ENCODE measurements around the gene TRIM32. TPM values are rescaled to one million over a fixed set of nuclear protein-coding genes. Genes with fewer than 3 reads are reported as not detected.

TRIM32 gene
- total RNA-seq, 4 donors from 2014 or later, result 4.1 to 40.2 (median 12.7) TPM

- no peaks in the 10 kb centered on the region for H3K9me3 ChIP-seq
- no peaks in the 10 kb centered on the region for H3K36me3 ChIP-seq
- intact Hi-C loops (cut with DNase I; ENCODE audit: low total_unique reads), result loop anchor here (10.0 kb wide), 1 partner anchor 128 kb away; no protein-coding TSS in a partner anchor
- in situ Hi-C loops (cut with MboI; ENCODE audit: low pct_ligation_motif_present in 1 of 4, low pct_unique_long_range_greater_than_20kb in 1 of 4, low sequenced_read_pairs in 3 of 4), result no loop called here
- H3K4me3 ChIP-seq, result no peak overlapping the region
- no peak overlapping the region for H3K27ac ChIP-seq
- TF ChIP-seq, protein P1, sequence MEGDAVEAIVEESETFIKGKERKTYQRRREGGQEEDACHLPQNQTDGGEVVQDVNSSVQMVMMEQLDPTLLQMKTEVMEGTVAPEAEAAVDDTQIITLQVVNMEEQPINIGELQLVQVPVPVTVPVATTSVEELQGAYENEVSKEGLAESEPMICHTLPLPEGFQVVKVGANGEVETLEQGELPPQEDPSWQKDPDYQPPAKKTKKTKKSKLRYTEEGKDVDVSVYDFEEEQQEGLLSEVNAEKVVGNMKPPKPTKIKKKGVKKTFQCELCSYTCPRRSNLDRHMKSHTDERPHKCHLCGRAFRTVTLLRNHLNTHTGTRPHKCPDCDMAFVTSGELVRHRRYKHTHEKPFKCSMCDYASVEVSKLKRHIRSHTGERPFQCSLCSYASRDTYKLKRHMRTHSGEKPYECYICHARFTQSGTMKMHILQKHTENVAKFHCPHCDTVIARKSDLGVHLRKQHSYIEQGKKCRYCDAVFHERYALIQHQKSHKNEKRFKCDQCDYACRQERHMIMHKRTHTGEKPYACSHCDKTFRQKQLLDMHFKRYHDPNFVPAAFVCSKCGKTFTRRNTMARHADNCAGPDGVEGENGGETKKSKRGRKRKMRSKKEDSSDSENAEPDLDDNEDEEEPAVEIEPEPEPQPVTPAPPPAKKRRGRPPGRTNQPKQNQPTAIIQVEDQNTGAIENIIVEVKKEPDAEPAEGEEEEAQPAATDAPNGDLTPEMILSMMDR (IDR thresholded peaks at IDR 0.05), result no peak
- DNase-seq, result no peak
- WGBS, 2 donors (ENCODE audit: low coverage in 1 of 2), result 61 to 86% methylated on average over 4 to 8 of the region's 8 CpGs
- peaks cover 0 to 3% (median 0%) of the 10 kb centered on the region in 4 donors for H3K4me1 ChIP-seq
- no peaks in the 10 kb centered on the region for H3K27me3 ChIP-seq
These were observed 49.5 kb downstream of the TRIM32 start for GRCh38 chr9:116736399-116737151.

DNA sequence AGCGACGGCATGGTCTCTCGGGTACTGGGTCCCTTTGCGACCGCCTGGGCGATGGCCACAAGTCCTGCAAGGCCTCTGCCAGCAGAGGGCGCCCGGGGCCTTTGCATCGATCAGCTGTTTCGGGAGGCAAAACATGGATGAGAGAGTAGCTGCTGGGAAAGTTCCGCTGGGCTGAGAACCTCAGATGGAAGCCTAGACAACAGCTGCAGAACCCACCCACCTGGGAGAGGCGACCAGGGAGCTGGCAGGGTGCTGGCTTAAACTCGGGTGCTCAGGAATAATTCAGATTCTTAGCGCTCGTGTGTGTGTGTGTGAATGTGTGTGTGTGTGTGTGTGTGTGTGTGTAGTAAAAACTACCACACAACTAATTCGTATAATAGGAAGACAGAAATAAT lies 50.0 kb downstream of the TRIM32 start:
- DNase-seq, result peak; percentile 70
- Histone ChIP-seq H3K27ac (no peak overlapping the region), H3K27me3 (no peaks in the 10 kb centered on the region), H3K9me3 (no peaks in the 10 kb centered on the region), H3K4me3 (no peak overlapping the region), H3K4me1 (peaks cover 0 to 3% (median 0%) of the 10 kb centered on the region in 4 donors), H3K36me3 (no peaks in the 10 kb centered on the region)
- intact Hi-C loops (cut with DNase I; ENCODE audit: low total_unique reads) (loop anchor here (10.0 kb wide), 1 partner anchor 128 kb away; no protein-coding TSS in a partner anchor), in situ Hi-C loops (cut with MboI; ENCODE audit: low pct_ligation_motif_present in 1 of 4, low pct_unique_long_range_greater_than_20kb in 1 of 4, low sequenced_read_pairs in 3 of 4) (no loop called here)
- TF ChIP-seq POLR2AphosphoS5 (IDR thresholded peaks at IDR 0.05), result no peak
- no peak for TF ChIP-seq POLR2A (IDR thresholded peaks at IDR 0.05)
- TF ChIP-seq EP300 (IDR thresholded peaks at IDR 0.05; ENCODE audit: low read depth), result no peak
- TF ChIP-seq, protein P1 (IDR thresholded peaks at IDR 0.05), result peak; percentile 65 to 85 (median 80)
- WGBS, 2 donors (ENCODE audit: low coverage in 1 of 2), result 0 to 14% methylated on average over 1 to 16 of the region's 16 CpGs

DNA sequence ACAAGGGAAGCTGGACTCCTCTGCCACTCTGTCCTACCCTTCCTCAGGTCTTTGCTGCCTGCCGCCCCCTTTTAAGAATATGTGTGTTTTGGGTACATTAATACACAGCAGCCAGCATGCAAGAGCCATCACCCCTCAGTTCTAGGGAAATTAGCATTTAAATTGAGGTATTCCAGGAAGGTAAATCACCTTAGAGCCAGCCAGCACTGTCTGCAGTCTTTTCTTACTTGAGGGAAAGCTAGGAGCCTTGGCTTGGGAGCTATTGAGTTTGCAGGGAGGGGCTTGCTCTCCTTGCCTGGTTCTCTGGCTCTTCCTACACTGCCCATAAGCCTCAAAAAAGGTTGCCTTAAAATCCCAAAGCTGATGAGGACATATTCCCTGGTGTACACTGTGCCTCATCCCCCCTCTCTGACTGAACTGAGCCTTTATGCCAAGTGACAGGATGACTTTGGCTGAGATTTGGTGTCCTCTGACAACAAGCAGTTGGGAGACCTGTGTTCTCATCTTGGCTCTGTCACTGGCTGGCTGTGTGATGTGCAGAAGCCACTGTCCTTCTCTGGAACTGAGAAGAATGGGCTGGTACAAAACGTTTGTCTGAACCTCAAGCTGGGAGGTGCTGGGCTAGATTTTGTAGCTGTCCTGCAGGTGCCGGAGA lies 54.1 kb downstream of the TRIM32 start:
- Histone ChIP-seq H3K9me3 (no peaks in the 10 kb centered on the region), H3K4me1 (peaks cover 0 to 3% (median 0%) of the 10 kb centered on the region in 4 donors), H3K4me3 (no peak overlapping the region), H3K27ac (no peak overlapping the region), H3K27me3 (no peaks in the 10 kb centered on the region), H3K36me3 (no peaks in the 10 kb centered on the region)
- no peak for DNase-seq
- 58 to 74% methylated on average over 2 to 3 of the region's 3 CpGs for WGBS, 2 donors (ENCODE audit: low coverage in 1 of 2)
- intact Hi-C loops (cut with DNase I; ENCODE audit: low total_unique reads), result no loop called here
- TF ChIP-seq POLR2A (IDR thresholded peaks at IDR 0.05), result no peak
- TF ChIP-seq POLR2AphosphoS5 (IDR thresholded peaks at IDR 0.05), result no peak
- TF ChIP-seq EP300 (IDR thresholded peaks at IDR 0.05; ENCODE audit: low read depth), result no peak
- in situ Hi-C loops (cut with MboI; ENCODE audit: low pct_ligation_motif_present in 1 of 4, low pct_unique_long_range_greater_than_20kb in 1 of 4, low sequenced_read_pairs in 3 of 4), result no loop called here

GRCh38 chr9:116741742-116742141 lies 54.6 kb downstream of the TRIM32 start:
- intact Hi-C loops (cut with DNase I; ENCODE audit: low total_unique reads) (no loop called here), in situ Hi-C loops (cut with MboI; ENCODE audit: low pct_ligation_motif_present in 1 of 4, low pct_unique_long_range_greater_than_20kb in 1 of 4, low sequenced_read_pairs in 3 of 4) (no loop called here)
- no peak for DNase-seq
- Histone ChIP-seq H3K27me3 (no peaks in the 10 kb centered on the region), H3K36me3 (no peaks in the 10 kb centered on the region), H3K27ac (no peak overlapping the region), H3K4me1 (peaks cover 0 to 2% (median 0%) of the 10 kb centered on the region in 4 donors), H3K4me3 (no peak overlapping the region), H3K9me3 (no peaks in the 10 kb centered on the region)
- TF ChIP-seq, protein P1 (IDR thresholded peaks at IDR 0.05), result no peak
- WGBS, 2 donors (ENCODE audit: low coverage in 1 of 2), result 25 to 66% methylated on average over 1 to 2 of the region's 2 CpGs

Data from transverse colon (tissue), 4 donors.